CD4-positive, alpha-beta T cell treated with Interleukin-4 for 1 hour (primary cell): ENCODE data around the gene TACC2.

ENCODE experiments used
- DNase-seq, 2 donors: peaks; one replicate each; pipeline ENCODE4 v3.0.0-alpha.2; 2020 to 2022

The TACC2 gene

DNA sequence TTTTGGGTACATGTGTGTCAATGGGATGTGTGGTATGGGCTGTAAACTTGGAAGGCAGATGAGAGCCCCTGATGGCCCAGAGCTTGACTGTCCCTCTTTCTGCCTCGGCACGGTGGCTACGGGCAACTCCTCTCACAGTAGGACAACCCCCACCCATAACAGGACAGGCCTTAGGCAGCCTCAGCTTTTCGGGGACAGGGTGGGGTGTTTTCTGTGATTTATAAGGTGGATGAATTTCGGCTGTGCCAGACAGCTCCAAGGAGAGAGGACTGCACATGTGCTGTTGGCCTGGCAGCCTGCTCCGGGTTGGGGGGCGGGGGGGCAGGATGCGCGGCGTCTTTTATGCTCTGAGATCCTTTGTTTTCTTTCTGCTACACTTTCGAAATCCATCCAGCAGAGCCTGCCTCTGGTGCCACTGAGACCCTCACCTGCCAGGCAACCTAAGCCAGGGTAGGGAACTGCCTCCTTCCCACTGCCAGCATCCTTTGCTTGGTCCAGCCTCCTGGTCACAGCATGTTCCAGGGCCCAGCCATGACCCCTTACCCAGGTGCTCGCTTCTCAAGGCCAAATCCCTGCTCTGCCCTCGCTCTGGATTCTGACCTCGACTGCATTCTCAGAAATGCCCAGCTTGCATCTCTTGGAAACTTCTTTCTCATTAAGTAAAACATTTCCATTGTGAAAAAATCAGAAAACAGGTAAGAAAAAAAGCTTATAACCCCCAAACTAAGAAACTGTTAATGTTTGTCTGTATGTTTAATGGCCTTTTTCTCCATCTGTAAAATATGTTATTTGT lies 266.7 kb downstream of the TACC2 start:
- DNase-seq: no peak

DNA sequence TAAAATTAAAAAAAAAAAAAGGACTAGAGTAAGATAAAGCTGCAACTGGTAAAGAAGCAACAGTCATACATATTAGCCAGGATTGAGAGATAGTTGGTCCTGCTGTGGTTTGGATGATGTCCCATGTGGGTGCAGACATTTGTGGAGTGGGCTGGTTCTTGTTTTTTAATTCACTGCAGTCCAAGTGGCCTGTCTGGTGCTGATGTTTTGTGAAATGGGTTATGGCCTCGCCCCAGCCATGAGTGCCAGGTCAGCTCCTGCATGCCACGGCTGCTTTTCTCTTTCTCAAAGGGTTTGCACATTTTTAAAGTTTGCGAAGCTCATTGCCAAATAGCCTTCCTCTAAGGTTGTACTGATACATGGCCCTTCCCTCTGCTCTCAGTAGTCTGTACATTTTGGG lies 268.1 kb downstream of the TACC2 start:
- no peak for DNase-seq

DNA sequence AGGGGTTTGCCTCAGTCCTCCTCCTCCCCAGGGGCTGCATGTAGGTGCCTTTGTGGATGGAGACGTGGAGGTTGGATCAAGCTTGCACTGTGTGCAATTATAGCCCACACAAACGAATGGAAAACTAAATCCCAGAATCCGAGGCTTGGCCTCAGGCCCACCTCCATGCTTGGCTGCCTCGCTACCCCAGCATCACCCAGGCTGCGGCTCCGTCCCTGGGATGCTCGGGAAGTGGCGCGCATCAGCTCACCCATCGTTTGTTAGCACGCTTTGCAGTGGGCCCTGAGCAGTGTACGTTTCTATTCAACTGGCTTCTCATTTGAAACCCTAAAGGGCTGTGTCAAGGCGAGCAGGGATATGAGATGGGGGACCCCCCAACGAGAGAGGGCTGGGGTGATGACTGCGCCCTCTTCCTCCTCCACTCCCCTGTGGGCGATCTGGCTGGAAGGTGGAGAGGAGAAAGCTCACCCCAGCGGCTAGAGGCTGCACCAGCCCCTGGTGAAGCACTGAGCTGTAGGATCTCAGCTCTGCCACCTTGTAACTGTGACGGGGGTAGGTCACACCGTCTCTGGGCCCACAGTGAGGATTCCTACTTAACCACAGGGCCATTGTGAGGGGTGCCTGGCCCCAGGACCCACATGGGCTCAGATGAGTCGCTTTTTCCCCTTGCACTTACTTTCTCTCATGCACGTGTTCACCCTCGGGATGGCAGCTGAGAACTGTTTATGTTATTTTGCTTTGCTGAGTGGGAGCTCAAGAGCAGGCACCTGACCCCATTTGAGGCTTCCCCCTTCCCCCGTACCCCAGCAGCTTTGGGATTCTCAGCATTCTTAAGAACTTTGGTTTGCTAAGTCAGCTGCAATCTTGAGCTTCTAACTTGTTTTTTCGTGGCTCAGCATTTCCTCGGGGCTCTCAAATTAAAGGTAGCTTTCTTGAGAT lies 269.4 kb downstream of the TACC2 start:
- no peak for DNase-seq

DNA sequence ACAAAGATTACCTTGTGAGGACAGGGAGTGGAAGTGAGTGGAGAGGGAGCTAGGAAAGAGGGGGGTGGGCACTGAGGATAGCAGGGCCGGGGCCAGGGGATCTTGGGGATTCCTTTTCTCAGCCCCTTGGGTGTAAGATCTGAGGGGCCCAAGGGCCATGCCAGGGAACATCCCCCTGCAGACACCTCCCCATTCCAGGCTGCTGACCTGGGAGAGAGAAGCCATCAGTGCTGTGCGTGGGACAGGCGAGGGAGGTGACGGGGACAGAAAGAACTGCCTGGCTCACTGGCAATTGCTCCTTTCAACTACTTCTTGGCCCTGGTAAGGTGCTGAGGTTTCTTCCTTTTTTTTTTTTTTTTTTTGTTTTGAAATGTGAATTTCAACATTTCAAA lies 270.1 kb downstream of the TACC2 start:
- DNase-seq: no peak

DNA sequence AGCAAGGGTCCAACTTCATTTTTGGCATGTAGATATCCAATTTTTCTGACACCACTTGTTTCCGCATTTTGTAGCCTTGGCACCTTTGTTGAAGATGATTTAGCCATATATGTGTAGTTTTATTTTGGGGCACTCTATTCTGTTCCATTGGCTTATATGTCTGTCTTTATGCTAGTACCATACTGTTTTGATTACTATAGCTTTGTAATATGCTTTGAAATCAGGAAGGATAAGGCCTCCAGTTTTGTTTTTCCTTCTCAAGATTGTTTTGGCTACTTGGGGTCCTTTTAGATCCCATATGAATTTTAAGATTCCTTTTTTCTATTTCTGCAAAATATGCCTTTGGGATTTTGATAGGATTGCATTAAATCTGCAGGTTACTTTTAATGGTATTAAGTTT lies 272.6 kb downstream of the TACC2 start:
- DNase-seq: no peak

DNA sequence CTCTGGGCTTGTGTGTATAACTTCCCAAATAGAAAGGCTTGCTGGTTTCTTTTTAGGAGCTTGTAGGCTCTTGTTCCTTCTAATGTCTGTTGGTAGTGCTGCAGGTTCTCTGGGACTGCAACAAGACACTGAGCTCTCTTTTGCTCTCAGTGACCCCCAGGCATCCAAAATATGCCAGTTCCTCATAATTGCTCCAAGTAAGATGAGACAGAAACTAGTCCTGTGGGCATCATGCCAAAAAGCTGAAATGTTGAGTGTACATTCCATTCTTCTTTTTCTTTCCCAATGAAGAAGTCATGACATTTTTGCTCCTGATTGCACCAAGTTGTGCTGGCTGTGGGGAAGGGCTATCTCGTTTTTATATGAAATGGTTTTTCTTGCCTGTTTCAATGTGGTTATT lies 275.0 kb downstream of the TACC2 start:
- DNase-seq: no peak

DNA sequence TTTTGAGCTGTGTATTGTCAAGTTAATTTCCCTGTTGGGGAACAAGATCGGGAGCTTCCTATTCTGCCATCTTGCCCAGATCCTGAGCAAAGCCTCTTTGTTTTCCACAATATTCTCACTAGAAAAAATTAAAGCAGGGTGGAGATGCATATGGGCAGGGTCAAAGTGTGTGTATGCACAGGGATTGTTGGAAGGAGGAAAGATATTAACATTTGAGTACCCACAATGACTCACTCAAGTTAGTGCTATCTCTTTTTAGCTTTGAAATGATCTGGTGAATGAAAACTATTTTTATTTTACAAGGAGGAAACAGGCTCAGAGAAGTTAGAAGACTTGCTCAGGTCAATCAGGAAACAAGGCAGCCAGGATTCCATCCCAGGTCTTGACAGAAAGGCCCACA lies 275.5 kb downstream of the TACC2 start:
- DNase-seq: no peak

DNA sequence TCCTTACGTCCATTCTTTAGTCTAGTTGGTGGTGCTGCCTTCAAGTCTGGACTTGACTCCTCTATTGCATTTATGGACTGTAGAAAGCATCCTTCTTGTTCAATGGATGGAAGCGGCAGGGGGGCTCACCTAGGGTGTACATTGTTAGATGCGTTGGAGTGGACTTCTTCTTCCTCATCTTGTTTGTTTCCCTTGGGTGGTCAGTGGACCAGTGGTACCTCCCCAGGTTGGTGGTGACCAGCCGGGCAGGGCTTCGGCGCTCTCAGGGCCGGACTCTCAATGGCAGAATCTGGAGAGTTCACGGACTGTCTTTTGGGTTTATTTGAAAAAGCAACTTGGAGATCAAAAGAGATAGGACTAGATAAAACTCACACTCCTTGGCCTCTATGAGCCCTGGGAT lies 276.0 kb downstream of the TACC2 start:
- no peak for DNase-seq

DNA sequence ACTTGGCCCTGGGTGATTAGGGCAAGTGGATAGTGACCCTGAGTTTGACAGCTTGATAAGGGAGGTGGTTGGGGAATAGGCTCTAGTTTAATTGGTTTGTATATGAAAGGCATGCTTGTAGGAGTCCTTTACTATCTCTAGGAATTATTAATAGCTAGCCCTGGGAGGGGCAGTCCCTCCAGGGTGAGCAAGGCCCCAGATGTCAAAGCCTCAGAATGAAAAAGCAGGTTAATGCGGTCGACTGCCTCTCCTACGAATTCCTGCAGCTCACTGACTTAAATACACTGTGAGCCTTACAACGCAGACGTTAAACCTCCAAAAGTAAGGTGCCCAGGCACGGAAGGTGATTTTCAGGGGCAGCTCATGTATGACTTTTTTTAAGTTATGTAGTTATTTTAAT lies 276.9 kb downstream of the TACC2 start:
- DNase-seq: no peak

DNA sequence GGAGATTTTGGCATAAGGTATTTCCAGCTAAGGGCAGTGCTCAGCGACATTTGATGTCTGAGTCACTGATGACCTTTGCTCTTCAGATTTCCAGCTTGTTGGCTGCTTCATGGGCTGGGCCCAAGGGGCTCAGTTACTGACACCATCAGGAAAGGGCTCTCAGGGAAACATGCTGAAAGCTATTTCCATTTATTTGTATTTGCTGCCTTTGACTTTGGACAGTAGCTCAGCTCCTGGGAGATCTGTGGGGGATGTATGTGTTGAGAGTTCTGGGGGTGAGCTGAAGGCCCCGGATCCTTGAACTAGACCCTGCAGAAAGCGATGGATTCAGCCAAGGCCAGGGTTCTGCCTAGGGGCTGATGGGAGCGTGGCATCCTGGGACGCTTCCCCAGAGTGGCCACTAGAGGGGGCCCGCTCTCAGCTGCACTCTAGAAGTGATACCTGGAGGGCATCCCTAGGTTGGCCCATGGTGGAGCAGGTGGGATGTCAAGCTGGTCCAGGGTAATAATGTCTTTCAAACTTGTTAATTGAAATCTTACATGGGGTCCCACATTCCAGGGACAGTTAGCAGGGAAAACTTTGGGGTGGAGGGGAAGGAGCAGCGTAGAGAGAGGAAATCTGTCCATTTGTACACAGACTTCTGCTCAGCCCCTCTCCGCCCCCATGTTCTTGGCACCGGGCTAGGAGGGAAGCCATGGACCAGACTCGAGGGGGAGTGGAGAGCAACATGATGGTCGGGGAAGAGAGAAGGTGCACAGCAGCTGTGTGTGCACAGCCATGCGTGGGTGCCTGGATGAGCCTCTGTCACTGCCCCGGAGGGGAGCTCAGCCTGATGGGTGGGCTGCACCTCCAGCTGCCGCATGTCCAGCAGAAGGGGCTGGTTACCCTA lies 279.1 kb downstream of the TACC2 start:
- peak; percentile 19 to 23 for DNase-seq

DNA sequence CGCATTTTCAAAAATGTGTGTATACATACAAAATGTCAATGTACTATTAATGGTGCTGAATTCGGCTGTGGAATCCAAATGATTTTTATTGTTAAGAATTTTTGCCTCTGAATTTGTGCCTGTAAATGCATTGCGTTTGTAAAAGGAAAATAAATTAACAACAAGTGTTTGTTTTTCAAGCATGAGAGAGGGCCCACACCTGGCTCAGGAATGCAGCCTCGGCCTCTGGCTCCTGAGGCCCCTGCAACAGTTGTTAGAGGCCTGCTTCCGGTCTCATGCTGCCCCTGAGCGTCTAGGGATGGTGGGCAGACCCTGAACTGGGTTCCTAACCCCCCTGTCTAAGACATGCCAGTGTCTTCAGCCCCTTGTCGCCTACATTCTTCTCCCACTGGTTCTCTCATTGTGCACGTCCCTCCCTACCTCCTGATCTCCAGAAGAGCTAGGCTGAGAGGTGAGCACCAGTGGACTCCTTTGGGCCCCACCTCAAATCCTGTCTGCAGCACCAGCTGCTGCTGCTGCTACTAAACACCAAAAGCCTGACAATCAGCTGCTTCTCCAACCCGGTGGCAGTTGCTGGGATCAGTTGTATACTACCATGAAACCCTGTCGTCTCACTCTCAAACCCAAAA lies 280.2 kb downstream of the TACC2 start:
- no peak for DNase-seq

DNA sequence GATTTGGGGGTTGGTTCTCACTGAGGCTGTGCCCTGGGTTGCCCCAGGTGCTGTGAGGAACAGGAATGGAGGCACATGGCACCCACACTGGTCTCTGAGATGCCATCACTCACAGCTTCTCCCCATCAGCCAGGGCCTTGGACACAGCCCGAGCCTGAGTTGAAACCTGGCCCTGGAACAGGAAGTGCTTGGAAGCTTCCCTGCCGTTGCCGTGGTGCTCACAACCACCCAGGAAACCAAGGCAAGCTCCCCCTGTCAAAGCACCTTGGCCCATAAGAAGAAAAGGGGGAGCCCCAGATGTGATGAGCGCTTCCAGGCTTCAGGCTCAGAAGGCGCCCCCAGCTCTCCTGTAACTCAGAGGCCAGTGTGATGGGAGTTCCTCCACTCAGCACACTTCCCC lies 282.1 kb downstream of the TACC2 start, which contains the start of gene BTBD16:
TSS of gene BTBD16 (plus strand) at position 221 of the 400 bp plus-strand sequence. CDS start 3,786 bp downstream, outside the sequence.
- DNase-seq: no peak

DNA sequence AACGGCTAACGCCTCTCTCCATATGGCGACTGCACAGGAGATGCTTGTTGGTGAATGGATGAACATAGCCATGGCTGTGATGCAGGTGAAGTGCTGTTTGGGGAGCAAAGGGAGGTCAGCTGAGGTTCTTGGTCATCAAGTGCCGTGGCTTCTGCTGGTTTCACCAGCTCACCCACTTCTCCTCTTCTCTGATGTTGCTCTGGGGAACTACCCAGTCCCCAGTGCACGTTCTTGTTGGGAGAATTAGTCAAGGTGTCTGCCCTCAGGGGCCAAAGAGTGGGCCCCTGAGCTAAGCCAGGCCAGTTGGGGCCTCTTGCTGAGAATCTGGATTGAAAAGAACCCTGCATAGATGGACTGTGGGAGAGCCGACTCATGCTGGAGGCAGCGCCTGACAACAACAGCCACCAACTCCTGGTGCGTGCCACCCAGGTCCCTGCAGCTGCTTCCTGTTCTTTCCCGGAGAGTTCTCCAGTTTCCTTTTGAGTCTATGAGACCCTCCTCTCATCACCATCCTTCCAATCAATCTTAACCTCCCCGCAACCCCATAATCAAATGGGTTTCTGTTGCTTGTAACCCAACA lies 285.1 kb downstream of the TACC2 start:
- DNase-seq: no peak

DNA sequence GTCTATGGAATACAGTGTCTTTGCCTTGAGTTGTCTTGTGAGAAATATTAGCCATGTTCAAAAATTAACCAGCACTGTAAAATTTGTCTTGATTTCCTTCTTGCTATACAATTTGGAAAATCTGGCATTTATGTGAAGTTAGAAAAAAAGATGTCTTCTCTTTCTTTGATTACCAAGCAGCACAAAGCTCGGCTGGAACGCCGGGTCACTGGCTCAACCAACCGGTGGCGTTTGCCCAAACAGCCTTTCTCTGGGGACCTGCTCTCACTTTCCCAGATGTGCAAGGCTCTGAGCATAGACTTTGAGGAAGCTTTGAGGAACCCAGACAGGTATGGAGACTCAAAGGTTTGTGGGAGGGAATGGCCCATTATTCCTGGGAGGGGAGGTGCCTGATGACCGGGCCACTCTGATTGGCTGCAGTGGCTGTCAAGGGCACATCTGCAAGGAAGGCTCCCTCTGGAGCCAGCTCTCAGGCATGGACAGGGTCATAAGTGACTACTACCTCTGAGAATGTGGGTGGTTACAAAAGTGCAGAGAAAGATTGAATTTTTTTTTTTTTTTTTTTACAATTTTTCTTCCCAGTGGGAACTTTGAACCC lies 287.7 kb downstream of the TACC2 start:
- no peak for DNase-seq

DNA sequence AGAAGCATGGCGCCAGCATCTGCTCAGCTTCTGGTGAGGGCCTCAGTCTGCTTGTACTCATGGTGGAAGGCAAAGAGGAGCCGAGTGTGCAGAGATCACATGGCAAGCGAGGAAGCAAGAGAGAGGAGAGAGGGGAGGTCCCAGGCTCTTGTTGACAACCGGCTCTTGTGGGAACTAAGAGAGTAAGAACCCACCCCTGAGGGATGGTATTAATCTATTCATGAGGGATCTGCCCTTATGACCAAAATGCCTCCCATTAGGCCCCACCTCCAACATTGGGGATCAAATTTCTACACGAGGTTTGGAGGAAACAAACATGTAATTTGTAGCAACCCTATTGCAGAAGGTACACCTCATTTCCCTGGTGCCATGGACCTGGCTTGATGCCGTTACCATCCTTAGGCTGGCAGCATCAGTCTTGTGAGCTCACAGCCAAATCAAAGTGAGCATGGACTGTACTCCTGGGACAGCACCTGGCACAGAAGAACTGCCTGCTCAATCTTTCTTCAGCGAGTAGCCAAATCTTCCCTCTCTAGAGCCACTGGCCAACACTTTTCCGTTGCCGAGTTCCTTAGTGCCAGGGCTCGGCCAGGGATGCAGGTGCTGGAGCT lies 288.7 kb downstream of the TACC2 start:
- DNase-seq: no peak

DNA sequence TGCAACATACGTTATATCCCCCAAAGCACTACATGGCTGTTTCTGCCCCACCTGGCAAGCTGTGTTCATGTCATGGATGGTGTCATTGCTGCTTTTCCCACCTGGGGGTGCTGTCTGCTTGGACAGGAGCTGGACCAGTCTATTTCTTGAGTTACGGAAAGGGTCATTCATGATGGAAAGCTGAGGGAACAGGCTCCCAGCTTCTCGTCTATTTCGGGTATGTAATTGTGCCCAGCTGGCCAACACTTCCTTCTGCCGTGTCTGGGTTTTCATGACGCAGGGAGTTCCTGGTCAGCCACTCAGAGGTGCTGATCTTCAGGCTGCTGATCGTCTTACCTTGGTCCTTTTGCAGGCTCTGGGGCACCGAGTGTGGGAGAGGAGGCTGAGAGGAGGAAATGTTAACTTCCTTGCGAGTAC lies 290.8 kb downstream of the TACC2 start:
- no peak for DNase-seq

DNA sequence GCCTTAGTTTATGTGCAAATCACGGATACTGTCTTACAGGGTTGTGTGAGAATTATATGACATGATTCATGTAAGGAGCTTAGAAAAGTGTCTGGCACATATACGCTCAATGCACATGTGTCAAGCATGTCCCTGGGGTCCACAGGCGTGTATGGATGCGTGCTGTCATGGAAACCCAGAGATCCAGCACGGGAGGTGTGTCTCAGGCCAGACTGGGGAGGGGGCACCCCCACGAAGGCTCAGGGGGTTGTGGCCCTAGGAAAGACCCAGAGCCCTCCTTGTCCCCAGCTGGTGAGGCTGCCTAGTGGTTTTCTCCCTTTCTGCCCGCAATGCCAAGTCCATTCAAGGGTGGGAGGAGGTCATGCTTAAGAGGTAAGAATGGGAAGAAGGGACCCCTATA lies 291.2 kb downstream of the TACC2 start:
- DNase-seq: no peak

DNA sequence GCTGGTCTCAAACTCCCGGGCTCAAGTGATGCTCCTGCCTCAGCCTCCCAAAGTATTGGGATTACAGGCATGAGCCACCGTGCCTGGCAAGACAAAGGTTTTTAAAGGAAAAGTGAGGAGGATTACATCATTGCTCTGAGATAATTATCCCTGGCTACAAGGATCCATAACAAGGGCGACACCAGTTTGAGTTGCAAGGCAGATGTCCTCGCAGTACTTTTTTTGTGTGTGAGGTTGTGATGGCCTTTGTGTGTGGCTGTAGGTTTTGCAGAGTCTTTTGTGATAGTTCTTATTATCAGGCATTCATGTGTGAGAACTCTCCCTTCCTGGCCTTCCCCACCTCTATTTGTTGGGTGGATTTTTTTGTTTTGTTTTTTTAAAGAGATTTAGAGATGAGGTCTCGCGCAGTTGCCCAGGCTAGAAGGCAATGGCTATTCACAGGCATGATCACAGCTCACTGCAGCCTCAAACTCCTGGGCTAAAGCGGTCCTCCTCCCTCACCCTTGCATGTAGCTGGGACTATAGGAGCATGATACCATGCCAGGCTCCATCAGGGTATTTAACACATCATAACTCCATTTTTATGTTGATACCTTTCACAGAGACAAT lies 292.2 kb downstream of the TACC2 start:
- DNase-seq: no peak

DNA sequence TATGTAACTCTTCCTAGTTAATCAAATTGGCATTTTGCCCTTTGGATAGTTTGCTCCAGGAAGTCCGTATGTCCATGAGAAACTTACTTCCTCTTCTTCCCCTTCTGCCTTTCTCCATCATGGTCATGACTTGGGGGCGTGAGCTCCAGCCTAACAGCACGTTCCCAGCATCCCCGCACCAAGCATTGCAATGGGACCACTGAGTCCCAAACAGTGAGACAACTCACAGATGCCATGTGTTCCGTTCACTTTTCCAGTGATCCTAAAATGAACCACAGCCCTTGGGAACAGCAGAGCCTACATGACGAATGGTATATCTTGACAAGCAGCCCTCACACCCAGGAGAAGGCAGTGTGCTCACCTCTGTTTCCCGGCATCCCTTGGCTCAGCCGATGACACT lies 292.8 kb downstream of the TACC2 start:
- DNase-seq: no peak

DNA sequence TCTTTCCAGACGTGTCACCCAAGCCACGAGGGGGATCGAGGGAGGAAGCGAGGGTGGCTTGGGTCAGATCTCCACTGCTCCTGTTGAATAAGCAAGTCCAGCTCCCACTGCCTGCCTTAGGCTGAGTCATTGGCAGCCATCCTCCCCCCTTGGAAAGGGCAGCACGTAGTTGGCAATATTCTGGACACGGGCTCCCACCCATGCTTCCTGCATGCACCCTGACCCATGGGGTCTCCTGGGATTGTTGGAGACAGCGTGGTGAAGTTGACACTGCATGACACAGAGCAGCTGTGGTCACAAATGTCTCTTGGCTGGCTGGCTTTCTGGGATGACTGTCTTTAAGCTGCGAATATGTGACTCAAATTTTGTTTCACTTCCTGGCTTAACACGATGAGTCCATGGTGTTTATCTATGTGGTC lies 293.3 kb downstream of the TACC2 start:
- DNase-seq: no peak

DNA sequence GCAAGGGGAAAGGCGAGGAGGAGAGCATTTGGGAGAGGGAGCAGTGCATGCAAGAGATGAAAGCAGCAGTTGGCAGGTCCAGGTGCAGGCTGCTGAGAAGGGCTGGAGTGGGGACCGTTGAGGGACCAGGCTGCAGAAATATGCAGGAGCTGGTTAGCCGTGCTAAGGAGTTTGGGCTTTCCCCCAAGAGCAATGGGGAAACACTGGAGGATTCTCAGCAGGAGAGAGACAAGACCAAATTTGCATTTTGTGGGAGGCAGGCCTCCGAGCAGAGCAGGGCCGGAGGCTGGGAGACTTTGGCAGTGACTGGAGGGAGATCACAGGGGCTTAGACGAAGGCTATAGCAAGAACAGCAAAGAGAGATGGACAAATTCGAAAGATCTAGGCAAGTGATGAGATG lies 293.9 kb downstream of the TACC2 start:
- no peak for DNase-seq
